Breast epithelium (tissue), 3 donors: Measurements from ENCODE around the gene SDSL.

ENCODE experiments used
- POLR2A ChIP-seq: fragments of 450-650 bp; IDR thresholded peaks from one replicate; pipeline ENCODE4 v1.6.1; 2016; ENCODE audit warnings: antibody characterized with exemption, mild to moderate bottlenecking, moderate library complexity
- POLR2AphosphoS5 ChIP-seq, 3 donors: sonication (generic); formaldehyde crosslinking; IDR thresholded peaks; one replicate each; pipeline ENCODE4 v1.6.1; 2017; ENCODE audit warnings: antibody characterized with exemption in 3 of 3
- TF ChIP-seq, protein P1 (sequence below), 3 donors: fragments of 450-650 bp; IDR thresholded peaks; one replicate each; pipeline ENCODE4 v1.5.1; 2016 to 2017; ENCODE audit warnings: antibody characterized with exemption in 3 of 3, mild to moderate bottlenecking in 3 of 3, moderate library complexity in 3 of 3

DNA sequence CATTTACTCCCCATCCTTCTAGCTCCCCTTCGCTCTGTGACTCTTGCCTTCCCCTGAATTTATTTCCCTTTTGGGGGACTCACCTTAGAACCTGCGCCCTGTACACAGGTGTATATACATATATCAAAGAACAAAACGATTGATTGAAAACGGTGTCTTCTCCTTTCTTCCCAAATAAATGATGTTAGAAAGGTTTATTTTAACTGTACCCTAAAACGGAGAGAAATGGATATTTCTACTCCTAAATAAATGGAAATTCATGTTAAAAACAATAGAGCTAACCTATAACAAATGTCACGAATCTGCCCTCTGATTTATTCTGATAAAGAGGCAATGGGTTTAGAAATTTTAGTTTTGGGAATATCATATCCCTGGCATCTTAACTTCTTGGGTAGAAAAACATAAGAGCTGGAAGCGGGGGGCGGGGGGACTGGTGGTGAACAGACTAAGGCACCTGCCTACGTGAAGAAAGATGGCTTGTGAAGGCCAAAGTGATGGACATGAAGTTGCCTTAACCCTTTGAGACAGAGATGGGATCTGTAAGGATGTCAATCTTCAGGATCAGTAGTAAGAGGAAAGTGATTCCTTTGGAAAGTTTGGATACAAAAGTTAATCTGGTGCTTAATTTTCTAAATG lies 58.3 kb downstream of the SDSL start:
- TF ChIP-seq, protein P1, sequence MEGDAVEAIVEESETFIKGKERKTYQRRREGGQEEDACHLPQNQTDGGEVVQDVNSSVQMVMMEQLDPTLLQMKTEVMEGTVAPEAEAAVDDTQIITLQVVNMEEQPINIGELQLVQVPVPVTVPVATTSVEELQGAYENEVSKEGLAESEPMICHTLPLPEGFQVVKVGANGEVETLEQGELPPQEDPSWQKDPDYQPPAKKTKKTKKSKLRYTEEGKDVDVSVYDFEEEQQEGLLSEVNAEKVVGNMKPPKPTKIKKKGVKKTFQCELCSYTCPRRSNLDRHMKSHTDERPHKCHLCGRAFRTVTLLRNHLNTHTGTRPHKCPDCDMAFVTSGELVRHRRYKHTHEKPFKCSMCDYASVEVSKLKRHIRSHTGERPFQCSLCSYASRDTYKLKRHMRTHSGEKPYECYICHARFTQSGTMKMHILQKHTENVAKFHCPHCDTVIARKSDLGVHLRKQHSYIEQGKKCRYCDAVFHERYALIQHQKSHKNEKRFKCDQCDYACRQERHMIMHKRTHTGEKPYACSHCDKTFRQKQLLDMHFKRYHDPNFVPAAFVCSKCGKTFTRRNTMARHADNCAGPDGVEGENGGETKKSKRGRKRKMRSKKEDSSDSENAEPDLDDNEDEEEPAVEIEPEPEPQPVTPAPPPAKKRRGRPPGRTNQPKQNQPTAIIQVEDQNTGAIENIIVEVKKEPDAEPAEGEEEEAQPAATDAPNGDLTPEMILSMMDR (IDR thresholded peaks at IDR 0.05) = no peak
- no peak for TF ChIP-seq POLR2AphosphoS5 (IDR thresholded peaks at IDR 0.05)
- TF ChIP-seq POLR2A = no peak
